Skeletal muscle satellite cell (primary cell): ENCODE data around the gene PTPRT.

Experiments
- H3K27me3 ChIP-seq: 2 replicates; pipeline ENCODE4 v1.7.0; 2013; ENCODE audit warnings: low read length; ENCODE audit not compliant: control insufficient read depth, insufficient read depth
- H3K36me3 ChIP-seq: 2 replicates; pipeline ENCODE4 v1.7.0; 2013; ENCODE audit warnings: mild to moderate bottlenecking, control low read depth, low read length; ENCODE audit not compliant: insufficient read depth
- H3K4me1 ChIP-seq: 2 replicates; pipeline ENCODE4 v1.7.0; 2013; ENCODE audit warnings: low read length; ENCODE audit not compliant: control insufficient read depth, insufficient read depth
- H3K4me2 ChIP-seq: 2 replicates; pipeline ENCODE4 v1.7.0; 2013; ENCODE audit warnings: mild to moderate bottlenecking, low read length
- H3K4me3 ChIP-seq: 2 replicates; pipeline ENCODE4 v1.7.0; 2013; ENCODE audit warnings: low read length
- H3K9ac ChIP-seq: 2 replicates; pipeline ENCODE4 v1.7.0; 2013; ENCODE audit warnings: mild to moderate bottlenecking, low read depth, low read length, moderate library complexity
- H3K9me3 ChIP-seq: replicated peaks from 2 replicates; pipeline ENCODE4 v1.7.0; 2013; ENCODE audit warnings: mild to moderate bottlenecking, control low read depth, low read length

PTPRT gene

DNA sequence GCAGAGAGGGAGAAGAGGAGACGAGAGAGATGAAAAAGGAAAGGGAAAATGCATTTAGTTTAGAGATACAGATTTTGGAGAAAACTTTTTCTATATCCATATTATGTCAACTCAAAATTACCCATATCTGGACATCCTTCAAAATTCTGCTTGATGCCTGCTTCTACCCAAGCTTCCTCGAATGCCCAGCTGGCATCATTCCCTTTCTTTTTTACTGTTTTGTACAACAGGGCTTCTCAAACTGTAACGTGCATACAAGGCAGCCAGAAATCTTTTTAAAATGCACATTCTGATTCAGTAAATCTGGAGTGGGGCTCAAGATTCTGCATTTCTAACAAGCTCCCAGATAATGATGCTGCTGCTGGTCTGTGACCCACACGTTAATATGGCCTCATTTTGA, 1108.8 kb downstream of the PTPRT start:
- no peaks in the 10 kb centered on the region for H3K4me1 ChIP-seq
- no peak overlapping the region for H3K4me2 ChIP-seq
- H3K36me3 ChIP-seq, result no peaks in the 10 kb centered on the region
- peaks cover 20% of the 10 kb centered on the region for H3K9me3 ChIP-seq
- H3K4me3 ChIP-seq, result no peak overlapping the region
- no peaks in the 10 kb centered on the region for H3K27me3 ChIP-seq
- H3K9ac ChIP-seq, result no peak overlapping the region

DNA sequence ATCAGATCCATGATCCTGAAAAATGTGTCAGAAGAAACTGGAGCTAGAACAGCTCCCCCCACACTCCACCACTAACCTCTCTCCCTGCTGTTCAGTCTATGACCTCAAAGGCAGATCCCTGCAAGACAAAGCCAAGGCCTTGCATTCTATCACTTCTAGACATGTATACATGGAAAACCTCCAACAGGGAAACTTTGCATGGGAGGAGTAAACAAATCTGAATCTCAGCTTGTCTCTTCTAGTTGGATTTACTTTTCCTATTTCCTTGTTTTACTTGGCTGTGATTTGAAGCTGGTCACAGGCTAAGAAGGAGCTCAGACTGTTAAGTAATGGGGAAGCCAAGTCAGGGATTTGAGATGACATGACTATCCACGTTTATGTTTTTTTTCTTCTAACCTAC, 1114.8 kb downstream of the PTPRT start:
- no peaks in the 10 kb centered on the region for H3K4me1 ChIP-seq
- H3K9ac ChIP-seq, result no peak overlapping the region
- no peaks in the 10 kb centered on the region for H3K27me3 ChIP-seq
- H3K9me3 ChIP-seq, result peaks cover 17% of the 10 kb centered on the region
- H3K36me3 ChIP-seq, result no peaks in the 10 kb centered on the region
- no peak overlapping the region for H3K4me2 ChIP-seq
- no peak overlapping the region for H3K4me3 ChIP-seq

DNA sequence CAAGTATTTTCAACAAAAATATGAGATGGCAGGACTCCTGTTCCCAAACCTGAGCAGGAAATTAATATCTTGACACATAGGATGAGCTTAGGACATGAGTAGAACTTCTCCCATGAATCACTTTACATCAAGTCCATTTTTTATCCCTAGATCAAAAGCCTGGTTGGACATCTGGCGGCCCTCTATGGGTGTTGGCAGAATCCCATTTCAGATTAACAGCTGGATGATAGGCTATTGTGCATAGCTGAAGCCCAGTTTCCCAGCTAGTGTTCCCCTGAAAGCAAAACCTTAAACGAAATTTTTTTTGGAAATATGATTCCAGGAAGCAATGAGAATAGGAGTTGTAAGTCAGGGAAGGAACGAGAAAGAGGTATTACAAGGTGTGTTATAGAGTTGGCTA, 1122.1 kb downstream of the PTPRT start:
- Histone ChIP-seq H3K27me3 (no peaks in the 10 kb centered on the region), H3K9me3 (peaks cover 4% of the 10 kb centered on the region), H3K4me3 (no peak overlapping the region), H3K9ac (no peak overlapping the region), H3K4me1 (no peaks in the 10 kb centered on the region), H3K4me2 (no peak overlapping the region), H3K36me3 (no peaks in the 10 kb centered on the region)

DNA sequence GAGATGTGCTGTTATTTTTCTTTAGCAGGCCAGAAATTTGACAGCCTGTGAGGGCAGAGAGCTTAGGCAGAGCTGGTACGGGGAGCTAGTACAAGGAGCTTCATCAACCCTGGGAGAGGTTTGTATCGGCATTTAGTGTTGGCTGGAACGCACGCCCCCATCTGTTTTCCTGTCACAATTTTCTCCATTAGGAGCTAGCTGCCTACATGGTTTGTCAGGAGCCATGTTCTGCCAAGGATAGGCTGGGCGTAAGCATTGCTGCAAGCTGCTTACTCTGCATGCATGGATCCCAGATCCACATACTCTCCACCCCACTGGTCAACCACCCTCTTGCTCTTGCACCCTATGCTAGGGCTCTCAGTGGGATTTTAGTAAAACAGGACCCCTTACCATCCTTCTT, 1122.5 kb downstream of the PTPRT start:
- no peaks in the 10 kb centered on the region for H3K27me3 ChIP-seq
- H3K4me1 ChIP-seq, result no peaks in the 10 kb centered on the region
- no peaks in the 10 kb centered on the region for H3K36me3 ChIP-seq
- H3K4me3 ChIP-seq, result no peak overlapping the region
- no peak overlapping the region for H3K9ac ChIP-seq
- peaks cover 4% of the 10 kb centered on the region for H3K9me3 ChIP-seq
- H3K4me2 ChIP-seq, result no peak overlapping the region

DNA sequence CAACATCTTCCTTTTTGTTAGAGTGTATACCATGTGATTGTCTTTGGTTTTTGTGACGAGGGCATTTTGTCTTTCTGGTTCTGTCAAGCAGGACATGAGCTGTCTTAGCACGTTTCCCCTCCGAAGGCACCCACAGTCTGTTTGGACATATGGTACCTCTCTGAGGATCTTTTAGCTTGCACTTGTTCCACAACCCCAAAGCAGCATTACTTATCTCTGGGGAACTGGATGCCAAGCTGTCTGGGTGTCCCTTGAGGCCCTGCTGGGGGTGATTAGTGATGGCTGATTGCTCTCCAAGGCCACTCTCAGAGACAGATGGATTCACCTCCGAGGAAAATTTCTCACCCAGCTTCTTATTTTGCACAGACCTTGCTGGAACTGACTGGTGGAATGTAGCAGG, 1126.6 kb downstream of the PTPRT start:
- Histone ChIP-seq H3K36me3 (no peaks in the 10 kb centered on the region), H3K4me2 (no peak overlapping the region), H3K4me3 (no peak overlapping the region), H3K9ac (no peak overlapping the region), H3K27me3 (no peaks in the 10 kb centered on the region), H3K9me3 (peaks cover 7% of the 10 kb centered on the region), H3K4me1 (no peaks in the 10 kb centered on the region)

DNA sequence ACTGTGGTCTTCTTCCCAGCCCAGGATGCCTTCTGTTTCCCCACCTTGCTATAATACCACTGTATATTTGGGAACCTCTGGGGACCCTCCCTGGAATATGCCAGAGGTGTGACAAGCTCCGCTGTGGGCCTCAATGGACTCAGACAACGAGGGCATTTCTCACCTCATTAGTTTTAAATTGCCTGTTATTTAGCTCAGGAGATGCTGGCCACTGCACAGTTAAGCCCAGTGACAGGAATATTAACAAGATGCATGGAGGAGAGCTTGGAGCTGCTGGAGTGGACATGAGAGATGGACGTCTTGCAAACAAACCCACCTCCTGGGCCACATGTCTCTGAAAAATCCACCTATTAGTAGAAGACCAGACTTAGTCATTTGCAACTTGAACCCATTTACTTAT, 1136.4 kb downstream of the PTPRT start:
- no peaks in the 10 kb centered on the region for H3K36me3 ChIP-seq
- H3K4me2 ChIP-seq, result no peak overlapping the region
- no peak overlapping the region for H3K9ac ChIP-seq

DNA sequence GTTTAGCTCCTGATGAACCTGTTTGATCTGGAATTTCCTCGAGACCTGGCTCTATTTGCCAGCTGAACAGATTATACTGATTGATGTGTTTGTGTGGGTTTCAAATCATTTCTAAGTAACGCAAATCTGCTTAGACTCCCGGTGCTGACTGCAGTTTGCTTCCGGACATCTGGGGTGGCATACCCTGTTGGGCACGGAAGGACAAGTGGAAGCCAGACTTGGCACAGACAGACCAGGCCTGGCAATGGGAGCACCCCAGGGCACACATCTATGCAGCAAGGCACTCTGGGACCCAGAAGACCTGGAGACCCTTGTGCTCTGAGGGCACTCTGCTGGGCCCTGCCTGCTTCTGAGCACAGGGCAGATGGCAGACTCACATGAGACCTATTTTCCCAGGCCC, 1137.8 kb downstream of the PTPRT start:
- Histone ChIP-seq H3K4me3 (no peak overlapping the region), H3K36me3 (no peaks in the 10 kb centered on the region), H3K4me1 (no peaks in the 10 kb centered on the region), H3K27me3 (no peaks in the 10 kb centered on the region), H3K4me2 (no peak overlapping the region), H3K9me3 (peaks cover 15% of the 10 kb centered on the region), H3K9ac (no peak overlapping the region)

More for the DNA sequence above, 1136.4 kb downstream of the PTPRT start:
- no peak overlapping the region for H3K4me3 ChIP-seq
- no peaks in the 10 kb centered on the region for H3K27me3 ChIP-seq
- peaks cover 21% of the 10 kb centered on the region for H3K9me3 ChIP-seq
- H3K4me1 ChIP-seq, result no peaks in the 10 kb centered on the region

DNA sequence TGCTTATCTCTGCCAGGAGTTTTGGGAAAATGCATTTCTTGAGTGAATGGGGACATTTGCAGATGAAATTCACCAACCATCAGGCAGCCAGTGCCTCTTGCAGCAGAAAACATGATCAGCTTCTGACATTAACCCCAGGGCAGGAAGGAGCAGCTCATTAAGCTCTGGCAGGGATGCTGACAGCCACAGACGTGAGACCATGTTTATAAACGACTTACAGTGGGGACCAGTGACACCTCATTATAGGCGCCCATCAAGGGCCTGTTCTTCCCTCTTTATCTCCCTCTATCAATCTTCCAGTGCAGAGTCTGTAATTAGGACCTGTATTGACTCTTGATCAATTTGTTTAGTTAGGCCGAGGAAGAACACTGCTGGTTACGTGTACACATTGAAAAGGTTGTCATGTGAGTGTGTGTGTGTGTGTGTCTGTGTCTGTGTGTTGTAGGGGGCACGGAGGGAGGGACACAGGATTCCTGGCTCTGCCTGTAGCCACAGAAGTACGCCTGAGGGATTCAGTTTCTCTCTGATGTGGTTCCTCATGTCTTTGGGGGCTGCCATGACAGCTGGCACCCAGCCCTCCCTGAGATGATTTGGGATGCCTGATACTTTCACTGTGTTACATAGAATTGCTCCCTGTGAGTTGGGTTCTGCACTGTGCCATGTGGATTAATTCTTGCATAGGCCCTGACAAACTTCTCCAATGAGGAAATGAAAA, 1143.2 kb downstream of the PTPRT start:
- no peaks in the 10 kb centered on the region for H3K27me3 ChIP-seq
- H3K9me3 ChIP-seq, result peaks cover 6% of the 10 kb centered on the region
- no peaks in the 10 kb centered on the region for H3K4me1 ChIP-seq
- H3K4me2 ChIP-seq, result no peak overlapping the region
- H3K36me3 ChIP-seq, result no peaks in the 10 kb centered on the region
- no peak overlapping the region for H3K9ac ChIP-seq
- H3K4me3 ChIP-seq, result no peak overlapping the region

DNA sequence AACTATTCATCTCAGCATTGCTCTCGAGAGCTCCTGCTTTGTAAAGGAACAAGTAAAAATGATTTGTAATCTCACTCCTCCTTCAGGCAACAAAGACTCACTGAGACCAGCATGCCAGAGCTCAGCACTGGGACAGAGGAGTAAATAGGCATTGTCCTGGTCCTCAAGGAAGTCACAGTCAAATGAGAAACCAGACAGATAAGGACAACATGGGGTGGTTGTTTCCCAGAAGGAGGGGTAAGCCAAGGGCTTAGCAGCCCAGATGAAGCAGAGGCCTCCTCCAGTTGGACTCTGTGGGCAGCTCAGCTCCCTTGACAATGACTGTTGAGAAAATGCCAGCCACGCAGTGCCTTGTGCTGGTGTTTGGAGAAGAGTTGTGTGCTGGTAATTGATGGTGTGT, 1145.8 kb downstream of the PTPRT start:
- H3K4me1 ChIP-seq, result no peaks in the 10 kb centered on the region
- H3K27me3 ChIP-seq, result no peaks in the 10 kb centered on the region
- no peak overlapping the region for H3K9ac ChIP-seq
- H3K4me3 ChIP-seq, result no peak overlapping the region
- H3K9me3 ChIP-seq, result peaks cover 3% of the 10 kb centered on the region
- H3K4me2 ChIP-seq, result no peak overlapping the region
- no peaks in the 10 kb centered on the region for H3K36me3 ChIP-seq

DNA sequence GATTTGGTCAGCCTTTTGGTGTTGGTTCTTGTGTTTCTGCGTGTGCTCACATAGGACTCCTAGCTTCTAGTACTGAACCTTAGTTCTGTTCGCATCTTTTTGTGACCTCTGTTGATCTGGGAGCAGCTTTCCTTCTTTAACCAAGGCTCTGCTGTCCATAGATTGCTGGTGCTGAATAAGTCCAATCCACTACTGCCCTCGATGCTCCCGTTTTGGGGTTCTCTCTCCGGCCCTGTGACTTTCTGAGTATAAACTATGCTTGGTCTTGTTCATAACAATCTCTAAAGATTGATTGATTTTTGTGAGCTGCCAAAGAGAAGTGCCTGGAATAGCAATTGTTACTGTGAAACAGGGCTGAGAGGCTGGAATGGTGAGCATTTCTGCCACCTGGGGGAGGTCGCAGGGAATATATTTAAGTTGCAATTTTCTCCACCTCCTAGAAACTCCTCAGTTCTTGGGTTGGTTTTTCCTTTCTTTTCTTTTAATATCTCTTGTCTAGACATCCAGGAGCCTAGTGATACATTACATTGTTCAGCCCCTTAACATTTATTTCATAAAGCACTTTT, 1148.6 kb downstream of the PTPRT start:
- no peak overlapping the region for H3K9ac ChIP-seq
- H3K27me3 ChIP-seq, result no peaks in the 10 kb centered on the region
- H3K36me3 ChIP-seq, result no peaks in the 10 kb centered on the region
- H3K4me3 ChIP-seq, result no peak overlapping the region
- peaks cover 13% of the 10 kb centered on the region for H3K9me3 ChIP-seq
- H3K4me1 ChIP-seq, result no peaks in the 10 kb centered on the region
- no peak overlapping the region for H3K4me2 ChIP-seq

DNA sequence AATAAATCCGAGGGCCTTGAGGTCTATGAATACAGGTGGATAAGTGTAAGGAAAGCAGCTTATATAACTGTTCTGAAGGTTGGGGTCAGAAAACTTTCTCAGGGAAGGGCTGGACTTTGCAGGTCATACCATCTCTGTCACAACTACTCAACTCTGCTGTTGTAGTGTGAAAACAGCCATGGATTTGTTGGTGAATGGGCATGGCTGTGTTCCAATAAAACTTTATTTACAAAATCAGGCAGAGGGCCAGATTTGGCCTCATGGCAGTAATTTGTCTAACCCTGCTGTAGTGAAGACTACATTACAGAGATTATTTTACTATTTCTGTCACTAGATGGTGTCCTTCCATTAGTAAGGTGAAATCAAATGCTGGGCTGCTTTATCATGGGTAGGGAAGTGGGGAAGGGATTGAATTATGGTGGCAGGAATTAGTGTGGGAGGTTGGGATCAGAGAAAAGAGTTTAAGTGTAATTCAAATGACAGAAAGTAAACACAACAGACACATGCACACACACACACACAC, 1161.9 kb downstream of the PTPRT start:
- no peaks in the 10 kb centered on the region for H3K36me3 ChIP-seq
- H3K4me2 ChIP-seq, result no peak overlapping the region
- no peak overlapping the region for H3K4me3 ChIP-seq
- H3K27me3 ChIP-seq, result no peaks in the 10 kb centered on the region
- H3K9me3 ChIP-seq, result peaks cover 9% of the 10 kb centered on the region
- H3K9ac ChIP-seq, result no peak overlapping the region
- H3K4me1 ChIP-seq, result no peaks in the 10 kb centered on the region

DNA sequence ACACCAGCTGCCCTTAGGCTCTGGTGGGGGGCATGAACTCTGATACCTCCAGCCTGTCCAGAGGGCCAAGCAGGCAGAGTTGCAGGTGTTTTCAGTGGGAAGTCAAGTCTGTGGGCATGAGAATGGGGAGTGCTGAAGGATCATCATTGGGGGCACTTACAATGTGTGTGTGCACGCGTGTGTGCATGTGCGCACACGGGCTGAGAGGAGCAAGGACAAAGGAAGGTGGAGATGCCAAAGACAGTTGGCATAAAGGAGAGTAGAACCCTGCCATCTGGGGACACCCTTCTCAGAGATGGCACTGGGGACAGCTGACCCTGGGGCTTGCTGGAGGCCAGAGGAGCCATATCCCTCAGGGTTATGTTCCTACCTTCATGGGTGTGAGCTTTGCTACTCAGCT, 1163.1 kb downstream of the PTPRT start:
- Histone ChIP-seq H3K27me3 (no peaks in the 10 kb centered on the region), H3K36me3 (no peaks in the 10 kb centered on the region), H3K9ac (no peak overlapping the region), H3K4me2 (no peak overlapping the region), H3K9me3 (peaks cover 5% of the 10 kb centered on the region), H3K4me1 (no peaks in the 10 kb centered on the region), H3K4me3 (no peak overlapping the region)
